WTC11 (cell line): Measurements from ENCODE around the gene MCRIP2. TPM values are rescaled to one million over a fixed set of nuclear protein-coding genes. Genes with fewer than 3 reads are reported as not detected.

Experiments
- ATAC-seq: fragments of 200-7000 bp; cut with Tn5 transposase; 2 replicates; pipeline ENCODE4 v1.10.0; 2021; ENCODE audit warnings: mild to moderate bottlenecking, moderate library complexity
- CTCF ChIA-PET: fragments of 300-600 bp; sonication (Branson Sonifier 250); formaldehyde crosslinking; loops from one replicate; lab custom pipeline; 2021; ENCODE audit warnings: antibody characterized with exemption; lab: Charles Lee
- POLR2A ChIA-PET: fragments of 350-600 bp; sonication (Branson Sonifier 250); formaldehyde crosslinking; loops from one replicate; lab custom pipeline; 2021; ENCODE audit warnings: antibody characterized with exemption; lab: Charles Lee
- DNase-seq: peaks from one replicate; pipeline ENCODE4 v3.0.0; 2021; ENCODE audit warnings: low spot score
- H3K27ac Mint-ChIP-seq: 2 replicates; pipeline ENCODE4 v1.8.0; 2021; ENCODE audit warnings: mixed read lengths
- H3K27me3 Mint-ChIP-seq: 2 replicates; pipeline ENCODE4 v1.8.0; 2021; ENCODE audit warnings: low read depth, mild to moderate bottlenecking, moderate library complexity, mixed read lengths
- H3K36me3 Mint-ChIP-seq: 2 replicates; pipeline ENCODE4 v1.8.0; 2021; ENCODE audit warnings: mixed read lengths
- H3K4me1 Mint-ChIP-seq: 2 replicates; pipeline ENCODE4 v1.8.0; 2022; ENCODE audit warnings: mixed read lengths
- H3K4me3 Mint-ChIP-seq: 2 replicates; pipeline ENCODE4 v1.8.0; 2021; ENCODE audit warnings: mild to moderate bottlenecking, moderate library complexity, mixed read lengths
- H3K9me3 Mint-ChIP-seq: 2 replicates; pipeline ENCODE4 v1.8.0; 2021; ENCODE audit warnings: mixed read lengths
- ATF3 ChIP-seq: sonication (generic); formaldehyde crosslinking; conservative IDR thresholded peaks from 2 replicates; pipeline ENCODE4 v1.8.1; 2022; ENCODE audit warnings: mild to moderate bottlenecking, missing genetic modification reagents
- ATF6 ChIP-seq: sonication (generic); formaldehyde crosslinking; IDR thresholded peaks from 2 replicates; pipeline ENCODE4 v1.8.1; 2023; ENCODE audit warnings: mild to moderate bottlenecking, missing genetic modification reagents
- CBFB ChIP-seq: sonication (generic); formaldehyde crosslinking; IDR thresholded peaks from 2 replicates; pipeline ENCODE4 v1.8.1; 2022; ENCODE audit warnings: mild to moderate bottlenecking, low read depth, missing genetic modification reagents
- GTF2I ChIP-seq: fragments of 250-450 bp; sonication (Bioruptor Pico); conservative IDR thresholded peaks from 2 replicates; pipeline ENCODE4 v1.4.0; 2021; ENCODE audit warnings: mild to moderate bottlenecking
- HMGA2 ChIP-seq: fragments of 250-450 bp; sonication (Bioruptor Pico); IDR thresholded peaks from 2 replicates; pipeline ENCODE4 v1.4.0; 2021; ENCODE audit warnings: mild to moderate bottlenecking, moderate library complexity
- JAZF1 ChIP-seq: fragments of 250-450 bp; sonication (Bioruptor Pico); IDR thresholded peaks from 2 replicates; pipeline ENCODE4 v1.9.0; 2021; ENCODE audit warnings: moderate library complexity, mild to moderate bottlenecking, inconsistent platforms
- NR3C1 ChIP-seq: sonication (generic); formaldehyde crosslinking; conservative IDR thresholded peaks from 2 replicates; pipeline ENCODE4 v1.8.1; 2023; ENCODE audit warnings: low read depth, mild to moderate bottlenecking, missing genetic modification reagents
- SOX15 ChIP-seq: fragments of 250-450 bp; sonication (Bioruptor Pico); IDR thresholded peaks from 2 replicates; pipeline ENCODE4 v1.9.0; 2021; ENCODE audit warnings: mild to moderate bottlenecking
- SP1 ChIP-seq: sonication (generic); formaldehyde crosslinking; conservative IDR thresholded peaks from 2 replicates; pipeline ENCODE4 v1.8.1; 2022; ENCODE audit warnings: missing genetic modification reagents
- TCF7 ChIP-seq: sonication (generic); formaldehyde crosslinking; IDR thresholded peaks from 2 replicates; pipeline ENCODE4 v1.8.0; 2022; ENCODE audit warnings: mild to moderate bottlenecking, low read depth, missing genetic modification reagents, moderate library complexity
- TEAD1 ChIP-seq: sonication (generic); formaldehyde crosslinking; IDR thresholded peaks from 2 replicates; pipeline ENCODE4 v1.8.0; 2022; ENCODE audit warnings: mild to moderate bottlenecking, missing genetic modification reagents
- TP53 ChIP-seq: sonication (generic); formaldehyde crosslinking; IDR thresholded peaks from 2 replicates; pipeline ENCODE4 v1.8.1; 2023; ENCODE audit warnings: mild to moderate bottlenecking, missing genetic modification reagents
- ZBTB43 ChIP-seq: sonication (generic); formaldehyde crosslinking; IDR thresholded peaks from 2 replicates; pipeline ENCODE4 v1.8.1; 2023; ENCODE audit warnings: mild to moderate bottlenecking, missing genetic modification reagents
- ZNF138 ChIP-seq: sonication (generic); formaldehyde crosslinking; conservative IDR thresholded peaks from 2 replicates; pipeline ENCODE4 v1.8.1; 2022; ENCODE audit warnings: mild to moderate bottlenecking, moderate library complexity, missing genetic modification reagents
- ZNF219 ChIP-seq: sonication (generic); formaldehyde crosslinking; IDR thresholded peaks from 2 replicates; pipeline ENCODE4 v1.8.0; 2023; ENCODE audit warnings: missing genetic modification reagents, mild to moderate bottlenecking, borderline replicate concordance
- ZNF423 ChIP-seq: fragments of 250-450 bp; sonication (Bioruptor Pico); IDR thresholded peaks from 2 replicates; pipeline ENCODE4 v2.1.2; 2022; ENCODE audit warnings: mild to moderate bottlenecking, moderate library complexity
- ZNF425 ChIP-seq: fragments of 250-450 bp; sonication (Bioruptor Pico); conservative IDR thresholded peaks from 2 replicates; pipeline ENCODE4 v1.9.0; 2021; ENCODE audit warnings: mild to moderate bottlenecking
- ZNF671 ChIP-seq: fragments of 250-450 bp; sonication (Bioruptor Pico); IDR thresholded peaks from 2 replicates; pipeline ENCODE4 v1.8.0; 2021; ENCODE audit warnings: mild to moderate bottlenecking
- total RNA-seq: library from RNA; stranded (reverse); gene quantifications from 3 replicates; pipeline ENCODE4 v1.2.3, GENCODE V29; 2021

Gene MCRIP2
- total RNA-seq, 1 experiment from 2014 or later: 63.3 TPM

- no peak for TF ChIP-seq ATF3 (CRISPR knock-in tag)
- TF ChIP-seq, all 79 proteins: peak for 0
Observed at GRCh38 chr16:617855-618254, 23.8 kb upstream of the MCRIP2 start (continued).

GRCh38 chr16:619476-620100 lies 22.0 kb upstream of the MCRIP2 start:
- Mint-ChIP-seq H3K4me3 (no peak overlapping the region), H3K36me3 (peaks cover 6% of the 10 kb centered on the region), H3K27ac (no peak overlapping the region), H3K27me3 (no peaks in the 10 kb centered on the region), H3K9me3 (no peaks in the 10 kb centered on the region), H3K4me1 (peaks cover 24% of the 10 kb centered on the region)
- ChIA-PET POLR2A (no interaction called here), CTCF (interaction anchor here (0.7 to 3.5 kb wide), 4 partner anchors 8 to 132 kb away, joined by 3 to 18 read pairs (median 4); no protein-coding TSS in a partner anchor)
- DNase-seq: no peak
- no peak for ATAC-seq
- no peak for TF ChIP-seq NR3C1 (CRISPR knock-in tag)
- no peak for TF ChIP-seq SOX15 (CRISPR knock-in tag)
- TF ChIP-seq JAZF1 (CRISPR knock-in tag): no peak
- TF ChIP-seq CBFB (CRISPR knock-in tag): no peak
- no peak for TF ChIP-seq TCF7 (CRISPR knock-in tag)
- no peak for TF ChIP-seq TP53 (CRISPR knock-in tag)
- TF ChIP-seq SP1 (CRISPR knock-in tag): no peak
- TF ChIP-seq TEAD1 (CRISPR knock-in tag): no peak
- no peak for TF ChIP-seq ZNF423 (CRISPR knock-in tag)
- TF ChIP-seq GTF2I (CRISPR knock-in tag): no peak
- no peak for TF ChIP-seq ZNF671
- TF ChIP-seq ZBTB43 (CRISPR knock-in tag): no peak
- no peak for TF ChIP-seq HMGA2
- no peak for TF ChIP-seq ZNF219 (CRISPR knock-in tag)
- no peak for TF ChIP-seq ZNF138 (CRISPR knock-in tag)
- no peak for TF ChIP-seq ZNF425 (CRISPR knock-in tag)
- no peak for TF ChIP-seq ATF6 (CRISPR knock-in tag)
